Colonic mucosa (tissue), 4 donors: ENCODE measurements around the gene KLHL20. TPM values are rescaled to one million over a fixed set of nuclear protein-coding genes. Genes with fewer than 3 reads are reported as not detected.
"Not testable (repeated sequence)": the region's sequence is repeated elsewhere in the genome, so short reads cannot be mapped to it uniquely, and the experiment has no call there.

Source experiments
- DNase-seq: peaks from one replicate; pipeline ENCODE4 v3.0.0-alpha.2; 2020
- H3K27ac ChIP-seq: fragments of 200-600 bp; one replicate; pipeline ENCODE4 v1.8.0; 2021
- H3K27me3 ChIP-seq: fragments of 200-600 bp; one replicate; pipeline ENCODE4 v1.8.0; 2021
- H3K36me3 ChIP-seq: fragments of 200-600 bp; one replicate; pipeline ENCODE4 v1.8.0; 2021
- H3K4me1 ChIP-seq: fragments of 200-600 bp; one replicate; pipeline ENCODE4 v1.8.0; 2021; ENCODE audit warnings: mild to moderate bottlenecking
- H3K4me3 ChIP-seq: fragments of 200-600 bp; one replicate; pipeline ENCODE4 v1.8.0; 2021
- H3K9ac ChIP-seq, 2 donors: one replicate each; pipeline ENCODE4 v1.7.0; 2013; ENCODE audit warnings: control low read depth in 2 of 2, low read depth in 2 of 2, low read length in 2 of 2
- H3K9me3 ChIP-seq: fragments of 200-600 bp; one replicate; pipeline ENCODE4 v1.8.0; 2021
- CTCF ChIP-seq: fragments of 200-600 bp; IDR thresholded peaks from one replicate; pipeline ENCODE4 v1.8.0; 2022; ENCODE audit warnings: antibody characterized with exemption, mild to moderate bottlenecking
- intact Hi-C: fragments of 100-400 bp; cut with DNase I; formaldehyde crosslinking; loops from one replicate; pipeline ENCODE4 v1.14.1; 2022
- total RNA-seq, 2 donors: library from RNA; stranded (reverse); fragmentation: NEBNext Ultra II Directional in 1 of 2; extraction: Animal tissue kit (Norgen Biotek cat#: 25700) in 1 of 2; gene quantifications; one replicate each; pipeline ENCODE4 v1.2.1, GENCODE V29; 2021
- donor health status: healthy.
- donor health status: DM: no; HTN: no; CAD: no.
- donor health status: DM: no; HTN: no; CAD: no.

Gene KLHL20
- total RNA-seq, 2 donors from 2014 or later = 14.9 to 22.5 TPM

- Histone ChIP-seq H3K27me3 (no peaks in the 10 kb centered on the region), H3K4me3 (peak overlapping the region; percentile 70), H3K36me3 (no peaks in the 10 kb centered on the region), H3K27ac (peak overlapping the region; percentile 93), H3K9ac (peak overlapping the region in 1 of 2 donors; percentile 97), H3K9me3 (no peaks in the 10 kb centered on the region), H3K4me1 (no peaks in the 10 kb centered on the region)
- intact Hi-C loops = no loop called here
- TF ChIP-seq CTCF = no peak
- no peak for DNase-seq
Observed at GRCh38 chr1:173714441-173714758, 381 bp upstream of the KLHL20 start.

GRCh38 chr1:173715538-173715844 is 710 bp downstream of the KLHL20 start:
- DNase-seq = no peak
- Histone ChIP-seq H3K27ac (peak overlapping the region; percentile 93), H3K4me1 (no peaks in the 10 kb centered on the region), H3K36me3 (no peaks in the 10 kb centered on the region), H3K9ac (peak overlapping the region; percentile 72 to 97), H3K27me3 (no peaks in the 10 kb centered on the region), H3K4me3 (peak overlapping the region; percentile 70), H3K9me3 (no peaks in the 10 kb centered on the region)
- intact Hi-C loops = no loop called here
- no peak for TF ChIP-seq CTCF

DNA sequence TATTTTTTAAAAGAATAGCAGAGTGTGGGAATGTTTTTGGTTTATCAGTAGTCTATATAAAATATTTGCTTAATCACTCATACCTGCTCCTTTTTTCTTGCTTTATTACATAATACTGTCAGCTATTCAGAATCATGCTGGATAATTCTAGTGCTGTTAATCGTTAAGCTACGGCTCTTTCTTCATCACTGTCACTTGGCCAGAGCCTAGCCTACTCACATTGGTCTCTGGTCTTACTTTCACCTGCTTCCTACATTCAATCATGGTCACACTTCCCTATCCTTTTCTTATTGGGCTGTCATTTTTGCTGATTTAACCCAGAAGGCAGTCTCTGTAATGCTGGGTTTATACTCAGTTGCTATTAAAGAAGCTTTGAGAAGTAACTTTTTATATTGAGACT is 2.5 kb downstream of the KLHL20 start:
- Histone ChIP-seq H3K9ac (no peak overlapping the region), H3K27me3 (no peaks in the 10 kb centered on the region), H3K36me3 (no peaks in the 10 kb centered on the region), H3K4me3 (no peak overlapping the region), H3K27ac (no peak overlapping the region), H3K9me3 (no peaks in the 10 kb centered on the region), H3K4me1 (no peaks in the 10 kb centered on the region)
- TF ChIP-seq CTCF = no peak
- no peak for DNase-seq
- intact Hi-C loops = no loop called here

- H3K27ac ChIP-seq, H3K27me3 ChIP-seq, H3K9me3 ChIP-seq, DNase-seq, H3K4me1 ChIP-seq, H3K4me3 ChIP-seq, H3K36me3 ChIP-seq, H3K9ac ChIP-seq, intact Hi-C loops: not testable (repeated sequence)
Observed at GRCh38 chr1:173731331-173731730, 16.6 kb downstream of the KLHL20 start.

GRCh38 chr1:173733912-173734311 is 19.1 kb downstream of the KLHL20 start:
- no peak for DNase-seq
- Histone ChIP-seq H3K36me3 (peaks cover 4% of the 10 kb centered on the region), H3K27me3 (no peaks in the 10 kb centered on the region), H3K9me3 (no peaks in the 10 kb centered on the region), H3K4me3 (no peak overlapping the region), H3K27ac (no peak overlapping the region), H3K4me1 (no peaks in the 10 kb centered on the region), H3K9ac (no peak overlapping the region)
- intact Hi-C loops = no loop called here
- no peak for TF ChIP-seq CTCF

DNA sequence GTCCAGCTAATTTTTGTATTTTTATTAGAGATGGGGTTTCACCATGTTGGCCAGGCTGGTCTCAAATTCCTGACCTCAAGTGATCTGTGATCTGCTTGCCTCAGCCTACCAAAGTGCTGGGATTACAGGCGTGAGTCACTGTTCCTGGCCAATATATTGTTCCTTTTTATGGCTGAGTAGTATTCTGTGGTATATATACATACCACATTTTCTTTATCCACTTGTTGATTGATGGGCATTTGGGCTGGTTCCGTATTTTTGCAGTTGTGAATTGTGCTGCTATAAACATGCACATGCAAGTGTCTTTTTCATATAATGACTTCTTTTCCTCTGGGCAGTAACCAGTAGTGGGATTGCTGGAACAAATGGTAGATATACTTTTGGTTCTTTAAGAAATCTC is 21.3 kb downstream of the KLHL20 start:
- H3K27me3 ChIP-seq, H3K36me3 ChIP-seq, H3K9me3 ChIP-seq, H3K4me3 ChIP-seq, H3K4me1 ChIP-seq, DNase-seq, H3K9ac ChIP-seq, intact Hi-C loops, H3K27ac ChIP-seq: not testable (repeated sequence)

DNA sequence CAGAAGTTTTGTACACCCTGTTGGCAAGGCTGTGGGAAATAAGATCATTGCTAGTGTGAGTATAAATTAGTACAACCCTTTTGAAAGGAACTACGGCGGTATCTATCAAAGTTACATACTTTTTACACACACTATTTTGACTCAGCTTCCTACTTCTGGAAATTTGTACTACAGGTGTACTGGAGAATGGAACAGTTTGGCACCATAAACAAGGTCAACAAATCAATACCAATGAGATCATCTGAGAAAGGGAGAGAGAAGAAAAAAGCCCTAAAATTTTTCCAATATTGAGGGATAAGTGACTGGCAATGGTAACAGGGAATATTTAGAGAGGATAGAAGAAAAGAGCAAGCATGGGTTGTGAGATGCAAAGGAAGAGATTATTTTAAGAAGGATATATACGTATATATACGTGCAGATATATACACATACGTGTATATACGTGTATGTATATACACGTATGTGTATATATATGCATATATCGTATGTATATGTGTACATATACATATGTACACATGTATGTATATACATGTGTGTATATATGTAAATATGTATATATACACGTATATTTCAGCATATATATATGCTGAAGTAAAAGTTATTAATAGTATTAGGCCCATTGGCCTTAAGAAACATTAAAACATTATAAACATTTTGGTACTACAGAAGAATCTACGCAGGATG is 27.6 kb downstream of the KLHL20 start:
- Histone ChIP-seq H3K27me3 (no peaks in the 10 kb centered on the region), H3K36me3 (no peaks in the 10 kb centered on the region), H3K9me3 (no peaks in the 10 kb centered on the region), H3K9ac (no peak overlapping the region), H3K4me3 (no peak overlapping the region), H3K27ac (no peak overlapping the region), H3K4me1 (no peaks in the 10 kb centered on the region)
- no peak for TF ChIP-seq CTCF
- intact Hi-C loops = no loop called here
- no peak for DNase-seq
